Vagina (tissue), 2 donors: Measurements from ENCODE around the gene RNF112. TPM values are rescaled to one million over a fixed set of nuclear protein-coding genes. Genes with fewer than 3 reads are reported as not detected.

Source experiments
- DNase-seq, 2 donors: peaks; one replicate each; pipeline ENCODE4 v3.0.0-alpha.2; 2017; ENCODE audit errors: extremely low spot score in 2 of 2
- H3K27ac ChIP-seq: fragments of 200-600 bp; sonication (generic); one replicate; pipeline ENCODE4 v1.5.1; 2019
- H3K27me3 ChIP-seq: fragments of 200-600 bp; sonication (generic); one replicate; pipeline ENCODE4 v1.5.1; 2019
- H3K36me3 ChIP-seq, 2 donors: fragments of 200-600 bp; sonication (generic); one replicate each; pipeline ENCODE4 v1.5.1; 2017 to 2019
- H3K4me1 ChIP-seq: fragments of 200-600 bp; sonication (generic); one replicate; pipeline ENCODE4 v1.5.1; 2019
- H3K4me3 ChIP-seq, 2 donors: fragments of 200-600 bp; sonication (generic); 1 replicate in 1 of 2; 2 replicates in 1 of 2; pipeline ENCODE4 v1.5.1; 2016 to 2019
- H3K9me3 ChIP-seq: fragments of 200-600 bp; sonication (generic); one replicate; pipeline ENCODE4 v1.5.1; 2019
- POLR2A ChIP-seq, 2 donors: fragments of 450-650 bp; IDR thresholded peaks; one replicate each; pipeline ENCODE4 v1.6.1; 2017; ENCODE audit warnings: antibody characterized with exemption in 2 of 2, mild to moderate bottlenecking in 2 of 2, moderate library complexity in 2 of 2
- POLR2AphosphoS5 ChIP-seq, 2 donors: sonication (generic); formaldehyde crosslinking; IDR thresholded peaks; one replicate each; pipeline ENCODE4 v1.9.0; 2017; ENCODE audit warnings: antibody characterized with exemption in 2 of 2, mild to moderate bottlenecking in 2 of 2, low read depth in 1 of 2; ENCODE audit not compliant: insufficient read depth in 1 of 2
- intact Hi-C: fragments of 100-400 bp; cut with DNase I; formaldehyde crosslinking; loops from one replicate; pipeline ENCODE4 v1.15.1; 2023
- total RNA-seq: library from RNA; depleted of rRNA; stranded (reverse); fragments of >200 nt; gene quantifications from one replicate; pipeline ENCODE4 v1.2.3, GENCODE V29; 2016
- TF ChIP-seq, protein P1 (sequence below), 3 experiments: fragments of 450-650 bp in 2 of 3; fragments of 200-600 bp in 1 of 3; sonication (generic) in 1 of 3; IDR thresholded peaks; one replicate each; pipeline ENCODE4 v1.5.1; 2017 to 2019; ENCODE audit warnings: antibody characterized with exemption in 3 of 3, mild to moderate bottlenecking in 2 of 3, moderate library complexity in 2 of 3

RNF112 gene
- total RNA-seq, 1 donor from 2014 or later, result 1.5 TPM

DNA sequence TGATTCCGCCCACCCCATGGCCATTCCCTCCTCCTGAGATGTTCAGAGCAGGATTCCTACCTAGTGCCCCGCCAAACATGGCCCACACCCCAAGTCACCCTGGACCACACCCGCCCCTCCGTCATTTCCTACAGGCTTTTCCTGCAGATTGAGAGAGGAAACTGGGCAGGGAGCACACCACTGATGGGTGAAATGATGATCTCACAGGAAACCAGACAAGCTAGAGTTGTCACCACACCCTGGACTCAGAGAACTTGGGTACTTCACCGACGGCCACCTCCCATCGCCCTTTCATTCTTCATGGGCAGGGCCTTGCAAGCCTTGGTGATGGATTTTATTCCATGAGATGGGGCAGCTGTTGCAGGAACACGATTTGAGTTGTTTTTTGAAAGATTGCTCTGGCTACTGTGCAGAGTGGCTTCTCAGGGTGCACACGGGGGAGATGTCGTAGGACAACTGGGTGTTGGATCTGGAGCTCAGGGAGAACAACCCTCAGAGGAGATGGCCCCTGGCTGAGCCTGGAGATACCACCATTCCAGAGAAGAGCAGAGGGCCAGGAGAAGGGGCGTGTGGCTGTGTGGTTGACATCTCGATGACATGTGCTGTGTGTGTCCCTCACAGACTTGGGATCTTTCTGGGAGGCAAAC lies 41.1 kb upstream of the RNF112 start:
- H3K4me1 ChIP-seq, result peaks cover 7% of the 10 kb centered on the region
- H3K27me3 ChIP-seq, result no peaks in the 10 kb centered on the region
- H3K4me3 ChIP-seq, result no peak overlapping the region
- H3K27ac ChIP-seq, result no peak overlapping the region
- TF ChIP-seq POLR2AphosphoS5 (IDR thresholded peaks at IDR 0.05; ENCODE audit: insufficient read depth in 1 of 2, low read depth in 1 of 2), result peak in 1 of 2 donors; percentile 30
- TF ChIP-seq, protein P1, sequence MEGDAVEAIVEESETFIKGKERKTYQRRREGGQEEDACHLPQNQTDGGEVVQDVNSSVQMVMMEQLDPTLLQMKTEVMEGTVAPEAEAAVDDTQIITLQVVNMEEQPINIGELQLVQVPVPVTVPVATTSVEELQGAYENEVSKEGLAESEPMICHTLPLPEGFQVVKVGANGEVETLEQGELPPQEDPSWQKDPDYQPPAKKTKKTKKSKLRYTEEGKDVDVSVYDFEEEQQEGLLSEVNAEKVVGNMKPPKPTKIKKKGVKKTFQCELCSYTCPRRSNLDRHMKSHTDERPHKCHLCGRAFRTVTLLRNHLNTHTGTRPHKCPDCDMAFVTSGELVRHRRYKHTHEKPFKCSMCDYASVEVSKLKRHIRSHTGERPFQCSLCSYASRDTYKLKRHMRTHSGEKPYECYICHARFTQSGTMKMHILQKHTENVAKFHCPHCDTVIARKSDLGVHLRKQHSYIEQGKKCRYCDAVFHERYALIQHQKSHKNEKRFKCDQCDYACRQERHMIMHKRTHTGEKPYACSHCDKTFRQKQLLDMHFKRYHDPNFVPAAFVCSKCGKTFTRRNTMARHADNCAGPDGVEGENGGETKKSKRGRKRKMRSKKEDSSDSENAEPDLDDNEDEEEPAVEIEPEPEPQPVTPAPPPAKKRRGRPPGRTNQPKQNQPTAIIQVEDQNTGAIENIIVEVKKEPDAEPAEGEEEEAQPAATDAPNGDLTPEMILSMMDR (IDR thresholded peaks at IDR 0.05), result no peak
- no peaks in the 10 kb centered on the region for H3K36me3 ChIP-seq
- DNase-seq, result no peak
- intact Hi-C loops, result loop anchor here (10.0 kb wide), 1 partner anchor 395 kb away; no protein-coding TSS in a partner anchor
- no peaks in the 10 kb centered on the region for H3K9me3 ChIP-seq

DNA sequence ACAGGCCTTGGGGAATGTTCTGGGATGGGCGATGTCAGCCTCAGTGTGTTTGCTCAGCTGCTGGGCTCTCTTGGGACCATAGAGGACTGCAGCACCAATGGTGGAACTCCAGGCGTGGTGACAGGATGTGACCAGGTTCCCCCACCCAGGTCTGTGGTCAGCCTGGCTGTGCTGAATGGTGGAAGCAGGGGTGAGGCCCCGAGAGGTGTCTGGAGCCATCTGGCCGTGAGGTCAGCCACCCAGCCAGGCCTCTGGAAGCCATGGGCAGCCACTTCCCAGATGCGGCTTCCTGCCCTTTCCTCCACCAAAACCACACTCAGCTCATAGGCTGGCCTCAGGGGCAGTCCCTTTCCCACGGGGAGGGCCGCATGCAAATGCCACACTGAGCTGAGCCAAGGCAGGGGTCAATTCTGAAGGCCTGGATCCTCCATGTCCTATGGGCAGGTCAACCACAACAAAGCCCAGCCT lies 40.5 kb upstream of the RNF112 start:
- Histone ChIP-seq H3K36me3 (no peaks in the 10 kb centered on the region), H3K4me3 (no peak overlapping the region), H3K9me3 (no peaks in the 10 kb centered on the region), H3K27ac (no peak overlapping the region), H3K27me3 (no peaks in the 10 kb centered on the region), H3K4me1 (peaks cover 7% of the 10 kb centered on the region)
- TF ChIP-seq POLR2A (IDR thresholded peaks at IDR 0.05), result no peak
- TF ChIP-seq, protein P1 (IDR thresholded peaks at IDR 0.05), result no peak
- no peak for TF ChIP-seq POLR2AphosphoS5 (IDR thresholded peaks at IDR 0.05; ENCODE audit: insufficient read depth in 1 of 2, low read depth in 1 of 2)
- no peak for DNase-seq
- intact Hi-C loops, result no loop called here

DNA sequence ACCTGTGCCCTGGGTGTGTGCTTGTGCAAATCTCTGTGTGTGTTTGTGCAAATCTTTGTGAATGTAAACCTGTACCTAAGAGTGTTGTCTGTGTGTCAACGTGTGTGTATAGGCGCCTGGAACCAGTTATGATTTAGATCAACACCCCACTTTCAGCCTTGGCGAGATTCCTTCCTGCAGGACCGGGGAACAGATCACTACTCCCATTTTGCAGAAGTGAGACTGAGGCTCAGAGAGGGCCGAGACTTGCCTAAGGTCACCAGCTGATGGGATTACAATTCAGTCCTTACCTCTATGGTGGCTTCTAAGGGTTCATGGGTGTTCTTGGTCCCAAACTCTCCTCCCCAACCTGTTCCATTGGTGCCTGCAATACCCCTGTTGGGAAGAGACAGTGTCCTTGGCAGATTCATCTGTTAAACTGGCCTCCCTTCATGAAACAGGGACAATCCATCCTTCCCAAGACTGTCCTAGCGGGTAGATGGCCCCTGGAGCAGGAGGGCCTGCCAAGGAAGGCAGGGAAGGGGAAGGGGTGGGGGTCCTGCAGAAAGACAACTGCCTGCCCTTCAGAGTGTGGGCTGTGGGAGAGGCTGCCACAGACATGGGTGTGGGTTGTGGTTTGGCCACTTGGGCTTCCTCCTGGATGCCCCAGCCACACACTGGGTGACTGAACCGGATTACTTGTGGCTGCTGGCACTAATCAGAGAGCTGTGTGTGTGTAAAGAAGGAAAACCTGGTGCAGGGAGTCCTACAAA lies 39.6 kb upstream of the RNF112 start:
- H3K27me3 ChIP-seq, result no peaks in the 10 kb centered on the region
- H3K27ac ChIP-seq, result no peak overlapping the region
- H3K9me3 ChIP-seq, result no peaks in the 10 kb centered on the region
- peaks cover 10% of the 10 kb centered on the region for H3K4me1 ChIP-seq
- DNase-seq, result no peak
- H3K36me3 ChIP-seq, result no peaks in the 10 kb centered on the region
- TF ChIP-seq POLR2A (IDR thresholded peaks at IDR 0.05), result no peak
- TF ChIP-seq POLR2AphosphoS5 (IDR thresholded peaks at IDR 0.05; ENCODE audit: insufficient read depth in 1 of 2, low read depth in 1 of 2), result no peak
- TF ChIP-seq, protein P1 (IDR thresholded peaks at IDR 0.05), result no peak
- no peak overlapping the region for H3K4me3 ChIP-seq
- intact Hi-C loops, result no loop called here

DNA sequence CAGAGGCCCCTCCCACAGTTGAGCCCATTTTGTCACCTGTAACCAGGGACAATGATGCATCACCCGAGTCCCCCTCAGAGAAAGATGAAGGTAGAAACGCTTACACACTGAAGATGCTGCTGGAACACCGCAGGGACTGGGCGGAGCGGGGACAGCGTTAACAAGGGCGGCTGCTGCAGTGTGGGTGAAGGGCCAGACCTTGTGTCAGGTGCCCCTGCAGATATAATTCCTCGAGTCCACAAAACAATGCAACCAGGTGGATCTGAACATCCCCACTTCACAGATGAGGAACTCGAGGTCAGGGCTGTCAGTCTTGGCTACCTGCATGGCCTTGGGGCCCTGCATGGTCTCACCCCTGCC lies 39.0 kb upstream of the RNF112 start:
- H3K4me1 ChIP-seq, result peaks cover 16% of the 10 kb centered on the region
- H3K27ac ChIP-seq, result no peak overlapping the region
- H3K9me3 ChIP-seq, result no peaks in the 10 kb centered on the region
- intact Hi-C loops, result no loop called here
- H3K36me3 ChIP-seq, result no peaks in the 10 kb centered on the region
- H3K4me3 ChIP-seq, result no peak overlapping the region
- no peaks in the 10 kb centered on the region for H3K27me3 ChIP-seq
- TF ChIP-seq, protein P1 (IDR thresholded peaks at IDR 0.05), result no peak
- no peak for TF ChIP-seq POLR2A (IDR thresholded peaks at IDR 0.05)
- TF ChIP-seq POLR2AphosphoS5 (IDR thresholded peaks at IDR 0.05; ENCODE audit: insufficient read depth in 1 of 2, low read depth in 1 of 2), result no peak
- no peak for DNase-seq

DNA sequence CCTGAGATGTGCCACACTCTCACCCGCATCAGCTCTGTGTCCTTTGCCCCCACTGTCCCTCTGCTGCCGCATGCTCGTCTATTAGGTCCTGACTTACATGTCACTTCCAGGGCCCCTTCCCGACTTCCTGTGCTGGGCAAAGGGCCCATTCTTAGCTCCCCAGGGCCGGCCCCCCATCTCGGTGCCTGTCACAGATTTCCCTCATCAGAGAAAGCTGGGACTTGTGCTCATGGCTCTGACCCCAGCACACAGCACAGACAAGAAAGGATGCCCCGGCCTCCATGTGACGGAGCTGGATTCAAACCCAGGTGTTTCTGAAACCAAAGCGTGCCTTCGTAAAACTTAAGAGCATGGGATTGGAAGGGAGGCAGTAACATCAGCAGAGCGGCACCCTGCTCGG lies 38.6 kb upstream of the RNF112 start:
- Histone ChIP-seq H3K27me3 (no peaks in the 10 kb centered on the region), H3K4me1 (peaks cover 17% of the 10 kb centered on the region), H3K9me3 (no peaks in the 10 kb centered on the region), H3K27ac (no peak overlapping the region), H3K4me3 (no peak overlapping the region), H3K36me3 (no peaks in the 10 kb centered on the region)
- TF ChIP-seq, protein P1 (IDR thresholded peaks at IDR 0.05), result no peak
- TF ChIP-seq POLR2A (IDR thresholded peaks at IDR 0.05), result no peak
- no peak for TF ChIP-seq POLR2AphosphoS5 (IDR thresholded peaks at IDR 0.05; ENCODE audit: insufficient read depth in 1 of 2, low read depth in 1 of 2)
- intact Hi-C loops, result no loop called here
- DNase-seq, result no peak
